Cortex of kidney (tissue), 1 donor: ENCODE data around the gene IFNA1.
"Not testable (repeated sequence)": the region's sequence is repeated elsewhere in the genome, so short reads cannot be mapped to it uniquely, and the experiment has no call there.

ENCODE experiments used
- DNase-seq: peaks from one replicate; lab custom pipeline; 2025; lab: John Stamatoyannopoulos, UW

The IFNA1 gene

GRCh38 chr9:21440139-21440538 is at the start of gene IFNA1:
Gene IFNA1, plus strand, starts transcription at chr9:21440439. Its CDS starts 69 bp downstream, at chr9:21440508.
- no peak for DNase-seq

- DNase-seq = no peak
These were observed 48.0 kb upstream of the IFNA1 start for GRCh38 chr9:21392270-21392669.

- DNase-seq = no peak
These were observed 44.2 kb upstream of the IFNA1 start for GRCh38 chr9:21395778-21396717.

GRCh38 chr9:21398955-21399489 is 41.2 kb upstream of the IFNA1 start:
- DNase-seq = no peak

GRCh38 chr9:21399956-21400355 is 40.3 kb upstream of the IFNA1 start:
- no peak for DNase-seq

GRCh38 chr9:21402386-21403251 is 37.6 kb upstream of the IFNA1 start:
- no peak for DNase-seq

GRCh38 chr9:21404146-21404545 is 36.1 kb upstream of the IFNA1 start:
- no peak for DNase-seq

GRCh38 chr9:21408817-21409216 is 31.4 kb upstream of the IFNA1 start, which contains the start of gene IFNA8:
Gene IFNA8, plus strand, starts transcription at chr9:21409117. Its CDS starts 60 bp downstream, at chr9:21409177.
- no peak for DNase-seq

- no peak for DNase-seq
These were observed 28.1 kb upstream of the IFNA1 start for GRCh38 chr9:21412107-21412506.

- DNase-seq = no peak
These were observed 27.1 kb upstream of the IFNA1 start for GRCh38 chr9:21413151-21413550.

- DNase-seq = no peak
These were observed 26.6 kb upstream of the IFNA1 start for GRCh38 chr9:21413624-21414023.

- DNase-seq = no peak
These were observed 25.9 kb upstream of the IFNA1 start for GRCh38 chr9:21414220-21414940.

GRCh38 chr9:21415493-21416267 is 24.6 kb upstream of the IFNA1 start:
- no peak for DNase-seq

- no peak for DNase-seq
These were observed 12.0 kb upstream of the IFNA1 start for GRCh38 chr9:21428235-21428634.

GRCh38 chr9:21429191-21429590 is 11.0 kb upstream of the IFNA1 start:
- no peak for DNase-seq

GRCh38 chr9:21432672-21433425 is 7.4 kb upstream of the IFNA1 start:
- DNase-seq = no peak

- no peak for DNase-seq
These were observed 5.8 kb upstream of the IFNA1 start for GRCh38 chr9:21434202-21435014.

- not testable (repeated sequence) for DNase-seq
These were observed 5.2 kb upstream of the IFNA1 start for GRCh38 chr9:21435015-21435383.
